ENCODE data around the gene TCF3. TPM values are rescaled to one million over a fixed set of nuclear protein-coding genes. Genes with fewer than 3 reads are reported as not detected.

TCF3 gene
- polyA plus RNA-seq, 2 donors, result 23.1 to 27.1 TPM

- WGBS, 2 donors, result 16 to 21% methylated on average over 18 of the region's 18 CpGs
- Histone ChIP-seq H3K4me1 (ENCODE audit: control insufficient read depth in 2 of 2, insufficient read depth in 2 of 2, low read length in 1 of 2) (peaks cover 0 to 9% of the 10 kb centered on the region in 2 donors), H3K36me3 (ENCODE audit: control insufficient read depth in 2 of 2, insufficient read depth in 2 of 2, low read length in 1 of 2) (peaks cover 0 to 2% of the 10 kb centered on the region in 2 donors), H3K4me3 (ENCODE audit: low read depth in 1 of 2, low read length in 2 of 2) (peak overlapping the region; percentile 49 to 66), H3K27ac (ENCODE audit: low read depth in 2 of 2, low read length in 1 of 2) (peak overlapping the region; percentile 92 to 96), H3K9me3 (ENCODE audit: control insufficient read depth in 2 of 2, insufficient read depth in 1 of 2, low read depth in 1 of 2, low read length in 1 of 2) (no peaks in the 10 kb centered on the region), H3K27me3 (ENCODE audit: control insufficient read depth in 1 of 2, insufficient read depth in 2 of 2, low read length in 2 of 2) (no peaks in the 10 kb centered on the region)
These were observed 849 bp upstream of the TCF3 start for GRCh38 chr19:1653300-1653628.

- Histone ChIP-seq H3K4me3 (ENCODE audit: low read depth in 1 of 2, low read length in 2 of 2) (peak overlapping the region; percentile 55 to 78), H3K9me3 (ENCODE audit: control insufficient read depth in 2 of 2, insufficient read depth in 1 of 2, low read depth in 1 of 2, low read length in 1 of 2) (no peaks in the 10 kb centered on the region), H3K27me3 (ENCODE audit: control insufficient read depth in 1 of 2, insufficient read depth in 2 of 2, low read length in 2 of 2) (no peaks in the 10 kb centered on the region), H3K27ac (ENCODE audit: low read depth in 2 of 2, low read length in 1 of 2) (peak overlapping the region; percentile 35 to 95), H3K36me3 (ENCODE audit: control insufficient read depth in 2 of 2, insufficient read depth in 2 of 2, low read length in 1 of 2) (peaks cover 0 to 6% of the 10 kb centered on the region in 2 donors), H3K4me1 (ENCODE audit: control insufficient read depth in 2 of 2, insufficient read depth in 2 of 2, low read length in 1 of 2) (peaks cover 4 to 7% of the 10 kb centered on the region in 2 donors)
- whole genome bisulfite sequencing, 2 donors, result 0 to 1% methylated on average over 53 to 101 of the region's 101 CpGs
These were observed 685 bp downstream of the TCF3 start for GRCh38 chr19:1651568-1652291.

GRCh38 chr19:1650650-1651567 lies 1.5 kb downstream of the TCF3 start:
- no peaks in the 10 kb centered on the region for H3K27me3 ChIP-seq (ENCODE audit: control insufficient read depth in 1 of 2, insufficient read depth in 2 of 2, low read length in 2 of 2)
- H3K36me3 ChIP-seq (ENCODE audit: control insufficient read depth in 2 of 2, insufficient read depth in 2 of 2, low read length in 1 of 2), result peaks cover 0 to 7% of the 10 kb centered on the region in 2 donors
- peak overlapping the region; percentile 55 to 78 for H3K4me3 ChIP-seq (ENCODE audit: low read depth in 1 of 2, low read length in 2 of 2)
- no peaks in the 10 kb centered on the region for H3K9me3 ChIP-seq (ENCODE audit: control insufficient read depth in 2 of 2, insufficient read depth in 1 of 2, low read depth in 1 of 2, low read length in 1 of 2)
- H3K4me1 ChIP-seq (ENCODE audit: control insufficient read depth in 2 of 2, insufficient read depth in 2 of 2, low read length in 1 of 2), result peaks cover 4 to 7% of the 10 kb centered on the region in 2 donors
- WGBS, 2 donors, result 9 to 13% methylated on average over 36 of the region's 36 CpGs
- no peak overlapping the region for H3K27ac ChIP-seq (ENCODE audit: low read depth in 2 of 2, low read length in 1 of 2)

GRCh38 chr19:1649706-1650649 lies 2.4 kb downstream of the TCF3 start:
- Histone ChIP-seq H3K4me3 (ENCODE audit: low read depth in 1 of 2, low read length in 2 of 2) (no peak overlapping the region), H3K27me3 (ENCODE audit: control insufficient read depth in 1 of 2, insufficient read depth in 2 of 2, low read length in 2 of 2) (no peaks in the 10 kb centered on the region), H3K4me1 (ENCODE audit: control insufficient read depth in 2 of 2, insufficient read depth in 2 of 2, low read length in 1 of 2) (peaks cover 4 to 7% of the 10 kb centered on the region in 2 donors), H3K36me3 (ENCODE audit: control insufficient read depth in 2 of 2, insufficient read depth in 2 of 2, low read length in 1 of 2) (peaks cover 0 to 10% of the 10 kb centered on the region in 2 donors), H3K27ac (ENCODE audit: low read depth in 2 of 2, low read length in 1 of 2) (no peak overlapping the region), H3K9me3 (ENCODE audit: control insufficient read depth in 2 of 2, insufficient read depth in 1 of 2, low read depth in 1 of 2, low read length in 1 of 2) (no peaks in the 10 kb centered on the region)
- WGBS, 2 donors, result 88 to 89% methylated on average over 20 of the region's 20 CpGs

- 76 to 80% methylated on average over 23 of the region's 23 CpGs for WGBS, 2 donors
- peaks cover 4 to 7% of the 10 kb centered on the region in 2 donors for H3K4me1 ChIP-seq (ENCODE audit: control insufficient read depth in 2 of 2, insufficient read depth in 2 of 2, low read length in 1 of 2)
- no peaks in the 10 kb centered on the region for H3K27me3 ChIP-seq (ENCODE audit: control insufficient read depth in 1 of 2, insufficient read depth in 2 of 2, low read length in 2 of 2)
- no peaks in the 10 kb centered on the region for H3K9me3 ChIP-seq (ENCODE audit: control insufficient read depth in 2 of 2, insufficient read depth in 1 of 2, low read depth in 1 of 2, low read length in 1 of 2)
- no peak overlapping the region for H3K27ac ChIP-seq (ENCODE audit: low read depth in 2 of 2, low read length in 1 of 2)
- peaks cover 0 to 13% of the 10 kb centered on the region in 2 donors for H3K36me3 ChIP-seq (ENCODE audit: control insufficient read depth in 2 of 2, insufficient read depth in 2 of 2, low read length in 1 of 2)
- no peak overlapping the region for H3K4me3 ChIP-seq (ENCODE audit: low read depth in 1 of 2, low read length in 2 of 2)
These were observed 3.4 kb downstream of the TCF3 start for GRCh38 chr19:1648920-1649541.

- Histone ChIP-seq H3K36me3 (ENCODE audit: control insufficient read depth in 2 of 2, insufficient read depth in 2 of 2, low read length in 1 of 2) (peaks cover 0 to 14% of the 10 kb centered on the region in 2 donors), H3K27ac (ENCODE audit: low read depth in 2 of 2, low read length in 1 of 2) (no peak overlapping the region)
- 75 to 80% methylated on average over 10 of the region's 10 CpGs for WGBS, 2 donors
These were observed 4.0 kb downstream of the TCF3 start for GRCh38 chr19:1648459-1648849.

GRCh38 chr19:1647501-1648458 lies 4.6 kb downstream of the TCF3 start:
- Histone ChIP-seq H3K4me1 (ENCODE audit: control insufficient read depth in 2 of 2, insufficient read depth in 2 of 2, low read length in 1 of 2) (peaks cover 4 to 7% of the 10 kb centered on the region in 2 donors), H3K9me3 (ENCODE audit: control insufficient read depth in 2 of 2, insufficient read depth in 1 of 2, low read depth in 1 of 2, low read length in 1 of 2) (no peaks in the 10 kb centered on the region), H3K27me3 (ENCODE audit: control insufficient read depth in 1 of 2, insufficient read depth in 2 of 2, low read length in 2 of 2) (no peaks in the 10 kb centered on the region), H3K27ac (ENCODE audit: low read depth in 2 of 2, low read length in 1 of 2) (no peak overlapping the region), H3K4me3 (ENCODE audit: low read depth in 1 of 2, low read length in 2 of 2) (no peak overlapping the region), H3K36me3 (ENCODE audit: control insufficient read depth in 2 of 2, insufficient read depth in 2 of 2, low read length in 1 of 2) (peaks cover 0 to 14% of the 10 kb centered on the region in 2 donors)
- 84 to 87% methylated on average over 41 of the region's 41 CpGs for WGBS, 2 donors

More at GRCh38 chr19:1648459-1648849, 4.0 kb downstream of the TCF3 start:
- H3K4me3 ChIP-seq (ENCODE audit: low read depth in 1 of 2, low read length in 2 of 2), result no peak overlapping the region
- H3K27me3 ChIP-seq (ENCODE audit: control insufficient read depth in 1 of 2, insufficient read depth in 2 of 2, low read length in 2 of 2), result no peaks in the 10 kb centered on the region
- H3K4me1 ChIP-seq (ENCODE audit: control insufficient read depth in 2 of 2, insufficient read depth in 2 of 2, low read length in 1 of 2), result peaks cover 4 to 7% of the 10 kb centered on the region in 2 donors
- no peaks in the 10 kb centered on the region for H3K9me3 ChIP-seq (ENCODE audit: control insufficient read depth in 2 of 2, insufficient read depth in 1 of 2, low read depth in 1 of 2, low read length in 1 of 2)

Measured in esophagus (tissue), 2 donors.